HUES48 (cell line): ENCODE results near the gene CLEC2L.

Experiments
- H3K27ac ChIP-seq: one replicate; pipeline ENCODE4 v1.7.0; 2013; ENCODE audit warnings: low read depth, low read length, inconsistent platforms
- H3K27me3 ChIP-seq: 2 replicates; pipeline ENCODE4 v1.6.1; 2013; ENCODE audit warnings: mild to moderate bottlenecking, low read length; ENCODE audit not compliant: control insufficient read depth, insufficient read depth
- H3K36me3 ChIP-seq: 2 replicates; pipeline ENCODE4 v1.6.1; 2013; ENCODE audit warnings: low read length; ENCODE audit not compliant: control insufficient read depth, insufficient read depth
- H3K4me1 ChIP-seq: 2 replicates; pipeline ENCODE4 v1.6.1; 2013; ENCODE audit warnings: mild to moderate bottlenecking, low read length; ENCODE audit not compliant: control insufficient read depth, insufficient read depth
- H3K4me3 ChIP-seq: 2 replicates; pipeline ENCODE4 v1.5.1; 2013; ENCODE audit warnings: mild to moderate bottlenecking, low read depth, low read length
- H3K9ac ChIP-seq: 2 replicates; pipeline ENCODE4 v1.6.1; 2013; ENCODE audit warnings: mild to moderate bottlenecking, low read depth, low read length, moderate library complexity
- H3K9me3 ChIP-seq: 2 replicates; pipeline ENCODE4 v1.6.1; 2013; ENCODE audit warnings: low read length; ENCODE audit not compliant: control insufficient read depth, insufficient read depth

The CLEC2L gene

DNA sequence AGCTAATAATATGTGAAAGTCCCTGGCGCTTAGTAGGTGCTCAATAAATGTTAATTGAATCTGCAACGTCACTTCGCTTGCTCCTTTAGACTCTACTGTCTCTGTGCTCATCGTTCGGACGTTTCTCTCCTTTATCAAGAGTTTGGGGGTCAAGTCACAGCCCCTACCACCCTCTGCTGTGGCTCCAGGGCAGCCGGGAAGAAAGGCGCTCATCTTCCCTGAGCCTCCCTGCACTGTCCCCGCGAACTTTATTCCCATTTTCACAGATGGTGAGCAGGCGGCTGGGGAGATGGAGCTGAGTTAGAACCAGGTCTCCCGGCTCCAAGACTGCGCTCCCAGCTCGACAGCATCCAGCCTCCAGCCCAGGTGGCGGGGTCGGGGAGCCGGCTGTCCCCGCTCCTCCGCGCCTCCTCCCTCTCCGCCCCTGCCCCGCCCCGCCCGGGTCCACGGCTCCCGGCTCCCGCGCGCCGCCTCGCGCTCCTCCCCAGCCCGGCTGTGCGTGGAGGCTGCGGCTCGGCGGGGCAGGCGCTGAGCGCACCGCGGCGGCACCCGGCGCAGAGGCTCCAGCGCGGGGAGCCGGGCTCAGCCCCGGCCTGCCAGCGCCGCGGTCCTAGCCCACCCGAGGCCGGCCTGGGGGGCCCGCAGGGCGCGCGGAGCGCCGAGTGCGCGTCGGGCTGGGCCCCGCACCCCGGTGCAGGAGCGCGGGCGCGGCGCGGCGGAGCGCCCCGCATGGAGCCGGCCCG lies at the start of gene CLEC2L:
TSS of gene CLEC2L (plus strand) at position 487 of the 743 bp plus-strand sequence. CDS start at position 730, 243 bp downstream.
- Histone ChIP-seq H3K4me1 (no peaks in the 10 kb centered on the region), H3K27me3 (peaks cover 48% of the 10 kb centered on the region), H3K27ac (no peak within 1 kb of the TSS), H3K9ac (no peak within 1 kb of the TSS), H3K4me3 (peak within 1 kb of the TSS; percentile 56), H3K9me3 (no peaks in the 10 kb centered on the region), H3K36me3 (no peaks in the 10 kb centered on the region)

DNA sequence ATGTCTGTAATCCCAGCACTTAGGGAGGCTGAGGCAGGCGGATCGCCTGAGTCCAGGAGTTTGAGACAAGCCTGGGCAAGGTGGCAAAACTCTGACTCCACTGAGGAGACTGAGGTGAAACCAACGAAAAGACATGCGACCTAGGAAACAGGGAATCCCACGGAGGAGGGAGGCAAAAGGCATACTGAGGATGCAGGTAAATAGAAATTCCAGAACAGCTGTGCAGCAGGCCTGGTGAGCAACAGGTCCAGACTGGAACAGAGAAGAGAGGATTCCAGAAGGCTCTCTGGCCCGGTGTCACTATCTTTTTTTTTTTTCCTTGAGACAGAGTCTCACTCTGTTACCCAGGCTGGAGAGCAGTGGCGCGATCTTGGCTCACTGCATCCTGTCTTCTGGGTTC lies 47.3 kb upstream of the CLEC2L start:
- Histone ChIP-seq H3K27ac (no peak overlapping the region), H3K36me3 (peaks cover 35% of the 10 kb centered on the region; the same call in 1 of the 2 replicates), H3K4me3 (no peak overlapping the region), H3K4me1 (no peaks in the 10 kb centered on the region), H3K9ac (no peak overlapping the region), H3K27me3 (no peaks in the 10 kb centered on the region), H3K9me3 (no peaks in the 10 kb centered on the region)

DNA sequence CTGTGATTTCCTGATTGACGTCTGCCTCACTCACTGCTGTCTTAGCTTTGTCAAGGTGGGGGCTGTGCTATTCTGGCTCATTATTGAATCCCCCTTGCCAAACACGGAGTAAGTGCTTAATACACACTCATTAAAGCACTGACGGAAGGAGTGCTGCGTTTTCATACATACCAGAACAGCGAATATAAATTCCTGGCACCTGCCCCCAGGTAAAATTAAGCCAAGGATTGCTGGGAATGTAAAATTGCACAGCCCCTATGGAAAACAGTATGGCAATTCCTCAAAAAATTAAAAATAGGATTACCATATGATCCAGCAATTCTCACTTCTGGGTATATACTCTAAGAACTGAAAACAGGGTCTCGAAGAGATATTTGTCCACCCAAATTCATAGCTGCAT lies 46.6 kb upstream of the CLEC2L start:
- no peaks in the 10 kb centered on the region for H3K9me3 ChIP-seq
- 0 out of 2 replicates have a peak, but pooled peaks cover under 1% of the 10 kb centered on the region for H3K27me3 ChIP-seq
- peaks cover 30% of the 10 kb centered on the region; the same call in 1 of the 2 replicates for H3K36me3 ChIP-seq
- H3K4me3 ChIP-seq, result no peak overlapping the region
- no peak overlapping the region for H3K27ac ChIP-seq
- H3K4me1 ChIP-seq, result no peaks in the 10 kb centered on the region
- no peak overlapping the region for H3K9ac ChIP-seq

DNA sequence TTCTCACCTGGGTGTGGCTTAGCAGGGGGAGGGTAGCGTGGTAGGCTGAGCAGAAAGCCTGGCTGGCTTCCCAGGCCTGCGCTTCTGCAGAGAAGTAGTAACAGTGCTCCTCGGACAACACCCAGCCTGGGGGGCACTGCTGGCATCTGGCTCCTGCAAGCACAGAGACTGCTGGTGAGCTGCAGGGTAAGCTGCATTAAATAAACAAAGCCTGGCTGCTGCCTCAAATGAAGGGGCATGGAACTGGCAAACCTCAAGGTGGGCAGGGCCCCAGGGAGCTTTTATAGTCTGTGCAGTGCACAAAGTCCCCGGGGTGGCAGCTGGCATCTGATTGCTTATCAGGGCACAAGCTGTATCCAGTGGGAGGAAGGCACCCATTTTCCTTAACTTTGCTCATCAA lies 43.9 kb upstream of the CLEC2L start:
- peaks cover 22% of the 10 kb centered on the region; the same call in 1 of the 2 replicates for H3K36me3 ChIP-seq
- no peak overlapping the region for H3K27ac ChIP-seq
- H3K4me1 ChIP-seq, result no peaks in the 10 kb centered on the region
- no peak overlapping the region for H3K4me3 ChIP-seq
- no peak overlapping the region for H3K9ac ChIP-seq
- no peaks in the 10 kb centered on the region for H3K9me3 ChIP-seq
- H3K27me3 ChIP-seq, result peaks cover 17% of the 10 kb centered on the region

- H3K9me3 ChIP-seq, result no peaks in the 10 kb centered on the region
- no peak overlapping the region for H3K27ac ChIP-seq
- H3K4me3 ChIP-seq, result no peak overlapping the region
- H3K27me3 ChIP-seq, result peaks cover 18% of the 10 kb centered on the region
- H3K4me1 ChIP-seq, result no peaks in the 10 kb centered on the region
- H3K9ac ChIP-seq, result no peak overlapping the region
- peaks cover 18% of the 10 kb centered on the region; the same call in 1 of the 2 replicates for H3K36me3 ChIP-seq
Observed at GRCh38 chr7:139481364-139481763, 42.1 kb upstream of the CLEC2L start.

GRCh38 chr7:139482122-139482521 lies 41.4 kb upstream of the CLEC2L start:
- Histone ChIP-seq H3K4me3 (peak overlapping the region; percentile 69; the same call in 1 of the 2 replicates), H3K4me1 (no peaks in the 10 kb centered on the region), H3K27me3 (peaks cover 18% of the 10 kb centered on the region), H3K9me3 (no peaks in the 10 kb centered on the region), H3K27ac (no peak overlapping the region), H3K9ac (no peak overlapping the region), H3K36me3 (peaks cover 12% of the 10 kb centered on the region; the same call in 1 of the 2 replicates)

DNA sequence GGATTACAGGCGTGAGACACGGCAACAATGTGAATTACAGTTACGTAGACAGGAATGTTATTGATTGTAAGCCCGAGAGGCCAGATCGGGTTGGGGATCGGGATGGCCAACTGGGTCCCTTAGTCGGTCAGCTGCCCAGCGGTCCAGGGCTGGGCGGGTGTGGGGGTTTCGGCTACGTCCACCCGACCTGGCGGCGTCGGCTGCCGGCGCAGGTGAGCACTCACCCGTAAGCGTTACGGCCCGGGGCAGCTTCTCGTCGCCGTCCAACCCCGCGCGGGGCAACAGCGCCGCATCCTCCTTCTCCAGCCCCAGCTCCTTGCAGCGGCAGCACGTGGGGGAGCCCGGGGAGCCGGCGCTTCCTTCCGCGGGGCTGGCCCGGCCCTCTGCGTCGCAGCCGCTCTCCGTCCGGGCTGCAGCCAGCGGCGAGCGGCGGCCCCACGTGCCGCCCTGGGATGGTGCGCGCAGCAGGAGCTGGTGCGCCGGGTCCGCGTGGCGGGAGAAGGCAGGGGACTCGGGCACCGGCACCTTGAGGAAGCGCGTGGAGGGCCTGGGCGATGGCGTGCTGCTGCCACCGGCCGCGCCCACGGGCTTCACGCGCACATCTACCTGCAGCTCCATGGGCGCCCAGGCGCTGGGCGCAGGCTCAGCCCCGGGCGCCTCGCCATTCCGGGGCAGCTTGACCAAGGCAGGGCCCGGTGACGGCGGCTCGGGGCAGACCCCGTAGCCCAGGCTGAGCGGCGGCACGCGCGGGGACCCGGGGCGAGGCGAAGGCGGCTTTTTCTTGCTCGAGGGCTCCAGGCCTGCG lies 40.6 kb upstream of the CLEC2L start:
- peaks cover 8% of the 10 kb centered on the region; the same call in 1 of the 2 replicates for H3K36me3 ChIP-seq
- H3K4me3 ChIP-seq, result peak overlapping the region; percentile 69
- peaks cover 18% of the 10 kb centered on the region for H3K27me3 ChIP-seq
- no peak overlapping the region for H3K27ac ChIP-seq
- H3K9ac ChIP-seq, result peak overlapping the region; percentile 57; the same call in 1 of the 2 replicates
- no peaks in the 10 kb centered on the region for H3K9me3 ChIP-seq
- no peaks in the 10 kb centered on the region for H3K4me1 ChIP-seq

DNA sequence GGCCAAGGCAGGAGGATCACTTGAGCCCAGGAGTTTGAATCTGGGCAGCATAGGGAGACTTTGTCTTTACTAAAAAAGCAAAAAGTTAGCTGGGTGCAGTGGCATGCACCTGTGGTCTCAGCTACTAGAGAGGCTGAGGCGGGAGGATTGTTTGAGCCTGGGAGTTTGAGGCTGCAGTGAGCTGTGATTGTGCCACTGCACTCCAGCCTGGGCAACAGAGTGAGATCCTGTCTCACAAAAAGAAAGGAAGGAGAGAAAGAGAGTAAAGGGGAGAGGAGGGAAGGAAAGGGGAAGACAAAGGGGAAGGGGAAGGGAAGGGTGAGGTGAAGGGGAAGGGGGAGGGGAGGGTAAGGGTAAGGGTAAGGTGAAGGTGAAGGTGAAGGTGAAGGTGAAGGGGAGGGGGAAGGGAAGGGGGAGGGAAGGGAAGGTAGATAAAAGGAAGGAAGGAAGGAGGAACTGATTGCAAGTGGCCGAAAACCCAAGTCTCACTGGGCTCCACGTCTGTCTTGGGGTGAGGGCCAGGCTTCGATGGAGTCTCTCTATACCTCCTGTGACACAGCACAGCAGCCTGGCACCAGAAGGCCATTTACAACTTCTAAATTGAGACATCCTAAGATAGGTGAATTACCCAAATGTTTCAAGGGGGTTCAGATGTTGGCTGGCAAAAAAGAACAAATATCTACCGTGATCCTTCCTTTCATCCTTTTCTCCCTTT lies 36.0 kb upstream of the CLEC2L start:
- peaks cover 12% of the 10 kb centered on the region for H3K27me3 ChIP-seq
- H3K9me3 ChIP-seq, result no peaks in the 10 kb centered on the region
- H3K27ac ChIP-seq, result no peak overlapping the region
- no peak overlapping the region for H3K4me3 ChIP-seq
- no peaks in the 10 kb centered on the region for H3K36me3 ChIP-seq
- no peaks in the 10 kb centered on the region for H3K4me1 ChIP-seq
- no peak overlapping the region for H3K9ac ChIP-seq

DNA sequence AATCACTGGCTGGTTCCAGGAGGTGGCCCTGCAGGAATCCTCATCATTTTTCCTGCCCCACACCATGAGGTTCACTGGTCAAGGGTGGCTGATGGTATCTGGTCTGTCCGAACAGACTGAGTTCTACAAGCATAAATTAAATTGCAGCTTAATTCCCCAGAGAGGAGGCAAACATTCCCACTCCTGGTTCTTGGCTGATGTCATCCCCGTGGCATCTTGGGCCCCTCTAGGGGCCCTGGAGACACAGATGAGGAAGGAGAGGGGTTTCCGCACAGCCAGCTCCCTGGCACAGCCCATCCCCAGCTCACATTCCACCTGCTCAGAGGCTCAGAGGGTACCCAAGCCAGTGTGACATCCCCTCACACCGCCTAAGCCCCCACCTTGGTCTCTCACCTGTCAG lies 34.7 kb upstream of the CLEC2L start:
- H3K9ac ChIP-seq, result no peak overlapping the region
- peaks cover 5% of the 10 kb centered on the region for H3K27me3 ChIP-seq
- no peaks in the 10 kb centered on the region for H3K4me1 ChIP-seq
- no peak overlapping the region for H3K27ac ChIP-seq
- H3K36me3 ChIP-seq, result no peaks in the 10 kb centered on the region
- H3K4me3 ChIP-seq, result no peak overlapping the region
- no peaks in the 10 kb centered on the region for H3K9me3 ChIP-seq

DNA sequence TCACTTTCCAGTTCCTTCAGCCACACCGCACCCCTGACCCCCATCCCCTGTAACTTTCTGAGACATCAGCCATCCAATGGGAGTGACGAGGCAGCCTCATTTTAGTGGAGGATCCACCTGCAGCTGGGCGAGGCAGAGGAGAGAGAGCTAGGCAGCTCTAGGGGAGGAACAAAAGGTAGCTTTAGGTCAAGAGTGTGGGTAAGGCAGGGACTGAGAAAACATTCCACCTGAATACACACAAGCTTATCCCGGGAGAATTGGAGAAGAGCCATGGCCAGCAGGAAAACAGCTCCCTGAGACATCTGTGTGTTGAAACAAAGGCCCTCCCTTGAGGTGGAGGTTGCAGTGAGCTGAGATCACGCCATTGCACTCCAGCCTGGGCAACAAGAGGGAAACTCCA lies 33.4 kb upstream of the CLEC2L start:
- Histone ChIP-seq H3K27me3 (no peaks in the 10 kb centered on the region), H3K27ac (no peak overlapping the region), H3K4me1 (no peaks in the 10 kb centered on the region), H3K9ac (no peak overlapping the region), H3K4me3 (no peak overlapping the region), H3K9me3 (no peaks in the 10 kb centered on the region), H3K36me3 (no peaks in the 10 kb centered on the region)
